Skin of body (tissue), 3 donors: ENCODE measurements around the gene PDHX. TPM values are rescaled to one million over a fixed set of nuclear protein-coding genes. Genes with fewer than 3 reads are reported as not detected.

Source experiments
- DNase-seq: peaks from one replicate; lab custom pipeline; 2025; lab: John Stamatoyannopoulos, UW
- small RNA-seq: library from RNA; depleted of rRNA; stranded (forward); fragments of <200 nt; gene quantifications from one replicate; pipeline ENCODE3, GENCODE V24; 2014; ENCODE audit warnings: low replicate concordance
- total RNA-seq: library from RNA; depleted of rRNA; stranded (reverse); fragments of >200 nt; gene quantifications from one replicate; pipeline ENCODE4 v1.2.3, GENCODE V29; 2014

The PDHX gene
- total RNA-seq, 1 donor from 2014 or later = 27.9 TPM

DNA sequence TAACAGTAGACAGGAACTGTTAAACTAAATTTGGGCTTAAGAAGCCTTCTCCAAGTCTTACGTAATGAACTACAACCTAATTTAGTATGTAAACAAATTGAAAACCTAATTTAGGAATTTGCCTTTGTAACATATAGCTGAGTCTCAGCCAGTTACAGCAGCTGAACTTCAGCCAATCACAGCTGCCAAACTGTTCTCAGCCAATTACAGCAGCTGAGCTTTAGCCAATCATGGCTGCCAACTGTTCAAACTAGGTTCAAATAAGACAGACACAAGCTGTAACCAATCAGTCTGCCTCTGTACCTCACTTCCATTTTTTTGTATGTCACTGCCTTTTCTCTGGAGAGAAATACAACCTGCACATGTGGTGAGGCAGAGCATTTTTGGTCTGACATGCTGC, 127.5 kb downstream of the PDHX start:
- peak; percentile 51 for DNase-seq

DNA sequence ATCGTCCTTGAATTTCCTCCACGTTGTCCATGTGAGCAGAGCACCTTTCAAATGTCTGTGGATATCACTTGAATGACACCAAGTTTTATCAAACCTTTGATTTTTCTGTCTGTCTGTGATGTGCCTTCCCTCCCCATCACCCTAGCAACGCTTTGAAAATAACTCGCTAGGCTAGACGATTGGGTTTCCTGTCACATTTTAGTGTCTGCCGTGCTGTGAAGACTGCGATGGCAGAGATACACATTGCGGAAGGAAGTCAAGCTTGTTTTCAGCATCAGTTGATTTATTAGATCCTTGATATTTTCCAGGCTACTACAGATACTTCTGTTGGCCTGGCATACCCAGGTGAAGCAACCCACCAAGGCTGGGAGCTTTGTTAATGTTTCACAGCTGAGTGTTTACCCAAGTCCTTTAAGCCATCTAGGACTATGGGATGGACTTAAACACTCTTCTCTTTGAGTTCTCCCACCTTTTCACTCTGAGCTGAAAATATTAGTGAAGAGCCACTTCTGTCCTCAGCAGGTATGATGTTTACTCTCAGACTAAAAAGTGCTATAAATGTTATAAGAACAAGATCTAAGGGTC, 128.9 kb downstream of the PDHX start:
- no peak for DNase-seq

Small RNAs within 50 kb of the gene (small RNA-seq; reads per million reads assigned to genes)
- 0.09 reads per million for gene MIR1343

Other genes starting within 250 kb of the PDHX start
- 18.6 TPM for gene APIP, start 239 bp upstream of the PDHX start, total RNA-seq
- gene CD44, start 222.6 kb downstream of the PDHX start, total RNA-seq = 319 TPM